Measurements from ENCODE around the gene ELMO1. TPM values are rescaled to one million over a fixed set of nuclear protein-coding genes. Genes with fewer than 3 reads are reported as not detected.

Gene ELMO1
- total RNA-seq, 1 donor from 2014 or later, result 66.1 TPM

- Mint-ChIP-seq H3K9me3 (ENCODE audit: low read depth) (peaks cover 9% of the 10 kb centered on the region), H3K27me3 (no peaks in the 10 kb centered on the region), H3K36me3 (ENCODE audit: insufficient read depth) (peaks cover 17% of the 10 kb centered on the region), H3K4me1 (ENCODE audit: low read depth) (peaks cover 9% of the 10 kb centered on the region), H3K4me3 (ENCODE audit: low read depth) (no peak overlapping the region), H3K27ac (no peak overlapping the region)
- no peak for DNase-seq (ENCODE audit: low spot score, unreplicated experiment)
- TF ChIP-seq CTCF (IDR thresholded peaks at IDR 0.05; ENCODE audit: unreplicated experiment), result no peak
Observed at GRCh38 chr7:37186753-37187152, 261.9 kb downstream of the ELMO1 start.

- Mint-ChIP-seq H3K36me3 (ENCODE audit: insufficient read depth) (peaks cover 16% of the 10 kb centered on the region), H3K4me1 (ENCODE audit: low read depth) (peaks cover 18% of the 10 kb centered on the region), H3K27me3 (no peaks in the 10 kb centered on the region), H3K4me3 (ENCODE audit: low read depth) (no peak overlapping the region), H3K27ac (no peak overlapping the region), H3K9me3 (ENCODE audit: low read depth) (peaks cover 6% of the 10 kb centered on the region)
- DNase-seq (ENCODE audit: low spot score, unreplicated experiment), result no peak
- TF ChIP-seq CTCF (IDR thresholded peaks at IDR 0.05; ENCODE audit: unreplicated experiment), result no peak
Observed at GRCh38 chr7:37181550-37181932, 267.1 kb downstream of the ELMO1 start.

GRCh38 chr7:37180828-37181549, 267.7 kb downstream of the ELMO1 start:
- no peak overlapping the region for H3K27ac Mint-ChIP-seq
- TF ChIP-seq CTCF (IDR thresholded peaks at IDR 0.05; ENCODE audit: unreplicated experiment), result no peak

GRCh38 chr7:37176079-37176478, 272.6 kb downstream of the ELMO1 start:
- H3K36me3 Mint-ChIP-seq (ENCODE audit: insufficient read depth), result peaks cover 25% of the 10 kb centered on the region

More at GRCh38 chr7:37180828-37181549, 267.7 kb downstream of the ELMO1 start:
- Mint-ChIP-seq H3K4me1 (ENCODE audit: low read depth) (peaks cover 18% of the 10 kb centered on the region), H3K27me3 (no peaks in the 10 kb centered on the region), H3K9me3 (ENCODE audit: low read depth) (peaks cover 6% of the 10 kb centered on the region), H3K4me3 (ENCODE audit: low read depth) (no peak overlapping the region), H3K36me3 (ENCODE audit: insufficient read depth) (peaks cover 15% of the 10 kb centered on the region)
- DNase-seq (ENCODE audit: low spot score, unreplicated experiment), result no peak

DNA sequence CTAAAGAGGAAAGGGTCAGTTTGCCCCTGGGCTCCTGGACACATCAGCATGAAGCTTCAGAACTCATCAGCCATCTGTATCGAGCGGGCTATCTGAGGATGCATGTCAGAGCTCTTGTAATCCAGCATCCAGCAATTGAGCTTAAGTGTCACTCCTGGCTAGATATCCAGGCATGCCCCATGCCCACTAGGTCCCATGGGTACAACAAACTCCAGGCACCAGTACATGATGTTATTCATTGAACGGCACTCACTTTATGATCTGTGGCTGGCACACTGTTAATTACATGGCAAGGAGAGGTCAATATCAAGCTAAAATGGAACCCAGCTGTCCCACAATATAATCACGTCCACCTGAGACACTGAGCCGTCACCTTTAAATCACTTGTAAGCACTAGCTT, 274.2 kb downstream of the ELMO1 start:
- peaks cover 9% of the 10 kb centered on the region for H3K4me1 Mint-ChIP-seq (ENCODE audit: low read depth)
- no peak overlapping the region for H3K27ac Mint-ChIP-seq
- DNase-seq (ENCODE audit: low spot score, unreplicated experiment), result no peak
- H3K9me3 Mint-ChIP-seq (ENCODE audit: low read depth), result peaks cover 8% of the 10 kb centered on the region
- peaks cover 34% of the 10 kb centered on the region for H3K36me3 Mint-ChIP-seq (ENCODE audit: insufficient read depth)
- TF ChIP-seq CTCF (IDR thresholded peaks at IDR 0.05; ENCODE audit: unreplicated experiment), result no peak
- H3K27me3 Mint-ChIP-seq, result no peaks in the 10 kb centered on the region
- H3K4me3 Mint-ChIP-seq (ENCODE audit: low read depth), result no peak overlapping the region

More at GRCh38 chr7:37176079-37176478, 272.6 kb downstream of the ELMO1 start:
- no peak for DNase-seq (ENCODE audit: low spot score, unreplicated experiment)
- Mint-ChIP-seq H3K27ac (no peak overlapping the region), H3K4me1 (ENCODE audit: low read depth) (peaks cover 15% of the 10 kb centered on the region), H3K4me3 (ENCODE audit: low read depth) (no peak overlapping the region), H3K27me3 (no peaks in the 10 kb centered on the region), H3K9me3 (ENCODE audit: low read depth) (peaks cover 3% of the 10 kb centered on the region)
- TF ChIP-seq CTCF (IDR thresholded peaks at IDR 0.05; ENCODE audit: unreplicated experiment), result no peak
